Prostate gland (tissue), 2 donors: ENCODE data around the gene PDXP. TPM values are rescaled to one million over a fixed set of nuclear protein-coding genes. Genes with fewer than 3 reads are reported as not detected.
A peak's percentile ranks its signal among the peaks of the same experiment; 100 is the strongest.

Experiments used
- DNase-seq: peaks from one replicate; pipeline ENCODE4 v3.0.0-alpha.2; 2019; ENCODE audit warnings: low spot score
- H3K27ac ChIP-seq, 2 donors: fragments of 200-600 bp; sonication (generic); 2 replicates each; pipeline ENCODE4 v1.5.1; 2017 to 2019
- H3K27me3 ChIP-seq: fragments of 200-600 bp; sonication (generic); replicated peaks from 2 replicates; pipeline ENCODE4 v1.5.1; 2019; ENCODE audit not compliant: insufficient read depth
- H3K36me3 ChIP-seq, 2 donors: fragments of 200-600 bp; sonication (generic); 1 replicate in 1 of 2; 2 replicates in 1 of 2; pipeline versions ENCODE4 v1.5.1 to v1.8.1; 2017 to 2019
- H3K4me1 ChIP-seq: fragments of 200-600 bp; sonication (generic); replicated peaks from 2 replicates; pipeline ENCODE4 v1.5.1; 2019
- H3K4me3 ChIP-seq, 2 donors: fragments of 200-600 bp; sonication (generic); 2 replicates each; pipeline ENCODE4 v1.5.1; 2017 to 2019
- H3K9me3 ChIP-seq: fragments of 200-600 bp; sonication (generic); 2 replicates; pipeline ENCODE4 v1.5.1; 2017
- CTCF ChIP-seq, 4 experiments: fragments of 200-600 bp in 2 of 4; fragments of 450-650 bp in 2 of 4; sonication (generic) in 2 of 4; IDR thresholded peaks; 1 replicate in 3 of 4; 2 replicates in 1 of 4; pipeline ENCODE4 v1.5.1; 2016 to 2019; ENCODE audit warnings: antibody characterized with exemption in 4 of 4, mild to moderate bottlenecking in 2 of 4, moderate library complexity in 2 of 4
- POLR2A ChIP-seq: fragments of 450-650 bp; IDR thresholded peaks from one replicate; pipeline ENCODE4 v1.6.1; 2016; ENCODE audit warnings: antibody characterized with exemption, mild to moderate bottlenecking
- POLR2AphosphoS5 ChIP-seq: sonication (generic); formaldehyde crosslinking; IDR thresholded peaks from one replicate; pipeline ENCODE4 v1.6.1; 2017; ENCODE audit warnings: antibody characterized with exemption
- WGBS: methylation state at CpG from one replicate; pipeline ENCODE4 v1.1.5; 2018; 5-methylcytosine and 5-hydroxymethylcytosine counted together
- intact Hi-C: fragments of 100-400 bp; cut with DNase I; formaldehyde crosslinking; loops from one replicate; pipeline ENCODE4 v1.14.2; 2022
- total RNA-seq, 2 donors: library from RNA; depleted of rRNA; stranded (reverse); fragments of >200 nt; gene quantifications; one replicate each; pipeline ENCODE4 v1.1.0, GENCODE V29; 2016

Gene PDXP
- total RNA-seq, 2 donors from 2014 or later: 12.9 to 87.8 TPM

GRCh38 chr22:37659066-37659896 lies 758 bp downstream of the PDXP start:
- H3K27me3 ChIP-seq: no peaks in the 10 kb centered on the region
- no peak for DNase-seq
- H3K4me1 ChIP-seq: peaks cover 3% of the 10 kb centered on the region
- H3K9me3 ChIP-seq: no peaks in the 10 kb centered on the region
- H3K4me3 ChIP-seq: peak overlapping the region; percentile 49 to 62
- TF ChIP-seq CTCF (IDR thresholded peaks at IDR 0.05): no peak
- no peak for TF ChIP-seq POLR2AphosphoS5
- no peak for TF ChIP-seq POLR2A
- intact Hi-C loops: no loop called here
- H3K36me3 ChIP-seq: no peaks in the 10 kb centered on the region
- WGBS: 4% methylated on average over 35 of the region's 68 CpGs
- H3K27ac ChIP-seq: no peak overlapping the region

- Histone ChIP-seq H3K9me3 (no peaks in the 10 kb centered on the region), H3K4me3 (peak overlapping the region in 1 of 2 donors; percentile 62), H3K27ac (no peak overlapping the region), H3K36me3 (no peaks in the 10 kb centered on the region), H3K4me1 (peaks cover 3% of the 10 kb centered on the region), H3K27me3 (no peaks in the 10 kb centered on the region)
- 76% methylated on average over 14 of the region's 14 CpGs for WGBS
- TF ChIP-seq CTCF (IDR thresholded peaks at IDR 0.05) (no peak), POLR2A (no peak), POLR2AphosphoS5 (no peak)
- intact Hi-C loops: no loop called here
- DNase-seq: no peak
Measured at GRCh38 chr22:37659897-37660708, 1.6 kb downstream of the PDXP start.

- Histone ChIP-seq H3K27me3 (no peaks in the 10 kb centered on the region), H3K27ac (peak overlapping the region in 1 of 2 donors; percentile 22), H3K4me3 (no peak overlapping the region), H3K36me3 (no peaks in the 10 kb centered on the region), H3K9me3 (no peaks in the 10 kb centered on the region), H3K4me1 (peaks cover 3% of the 10 kb centered on the region)
- intact Hi-C loops: no loop called here
- WGBS: 64% methylated on average over 2 of the region's 2 CpGs
- DNase-seq: no peak
- no peak for TF ChIP-seq CTCF (IDR thresholded peaks at IDR 0.05)
- TF ChIP-seq POLR2AphosphoS5: no peak
- TF ChIP-seq POLR2A: no peak
Measured at GRCh38 chr22:37660709-37661045, 2.2 kb downstream of the PDXP start.

GRCh38 chr22:37661160-37661924 lies 2.8 kb downstream of the PDXP start:
- TF ChIP-seq POLR2A (no peak), CTCF (IDR thresholded peaks at IDR 0.05) (peak in 2 of 4 experiments; percentile 38 to 48), POLR2AphosphoS5 (peak; percentile 15)
- Histone ChIP-seq H3K36me3 (no peaks in the 10 kb centered on the region), H3K4me3 (no peak overlapping the region), H3K9me3 (no peaks in the 10 kb centered on the region), H3K27ac (peak overlapping the region; percentile 1 to 22), H3K27me3 (no peaks in the 10 kb centered on the region), H3K4me1 (peaks cover 3% of the 10 kb centered on the region)
- WGBS: 34% methylated on average over 11 of the region's 12 CpGs
- no peak for DNase-seq
- intact Hi-C loops: no loop called here
